ENCODE results near the gene PCDHB16. TPM values are rescaled to one million over a fixed set of nuclear protein-coding genes. Genes with fewer than 3 reads are reported as not detected.

PCDHB16 gene
- total and polyA plus RNA-seq, 2 of the 13 experiments (the other 11 are each of a cell fraction or from before 2014, with no cell fraction given): 0.60 to 0.66 TPM

DNA sequence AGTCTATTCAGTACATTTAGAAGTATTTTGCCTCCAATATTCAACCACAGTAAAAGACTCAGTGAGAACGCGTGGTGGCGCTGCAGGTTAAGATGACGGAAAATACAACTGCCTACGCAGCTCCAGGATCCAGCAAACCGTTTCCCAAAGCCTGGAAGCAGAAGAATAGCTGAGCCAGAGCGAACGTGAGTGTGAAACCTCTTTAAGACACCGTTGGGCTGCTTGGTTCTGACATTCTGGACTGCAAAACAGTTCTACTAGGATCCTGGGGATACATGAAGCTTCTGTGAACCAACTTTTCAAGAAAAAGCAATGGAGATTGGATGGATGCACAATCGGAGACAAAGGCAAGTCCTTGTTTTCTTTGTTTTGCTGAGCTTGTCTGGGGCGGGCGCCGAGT, at the start of gene PCDHB16 (continued):
- TF ChIP-seq ATF1 (CRISPR knock-in tag; IDR thresholded peaks at IDR 0.05): peak; percentile 51; the same call in 1 of the 2 replicates
- no peak for TF ChIP-seq PRMT3 (CRISPR knock-in tag; IDR thresholded peaks at IDR 0.05; ENCODE audit: borderline replicate concordance, low read depth)
- no peak for TF ChIP-seq ZNF30 (CRISPR knock-in tag; IDR thresholded peaks at IDR 0.05)
- TF ChIP-seq MAFK (conservative IDR thresholded peaks at IDR 0.05 in 1 of 2, IDR thresholded peaks at IDR 0.05 in 1 of 2; ENCODE audit: low read length in 2 of 2): no peak
- TF ChIP-seq ZMYM4 (CRISPR knock-in tag; IDR thresholded peaks at IDR 0.05): 0 out of 2 replicates have a peak, but pooled peaks have one; percentile 32
- TF ChIP-seq ZBTB2 (CRISPR knock-in tag; IDR thresholded peaks at IDR 0.05; ENCODE audit: low read depth): no peak
- no peak for TF ChIP-seq SOX6 (IDR thresholded peaks at IDR 0.05)
- TF ChIP-seq SOX6 (CRISPR knock-in tag; IDR thresholded peaks at IDR 0.05): peak; percentile 12; the same call in 1 of the 2 replicates
- TF ChIP-seq, protein P1, sequence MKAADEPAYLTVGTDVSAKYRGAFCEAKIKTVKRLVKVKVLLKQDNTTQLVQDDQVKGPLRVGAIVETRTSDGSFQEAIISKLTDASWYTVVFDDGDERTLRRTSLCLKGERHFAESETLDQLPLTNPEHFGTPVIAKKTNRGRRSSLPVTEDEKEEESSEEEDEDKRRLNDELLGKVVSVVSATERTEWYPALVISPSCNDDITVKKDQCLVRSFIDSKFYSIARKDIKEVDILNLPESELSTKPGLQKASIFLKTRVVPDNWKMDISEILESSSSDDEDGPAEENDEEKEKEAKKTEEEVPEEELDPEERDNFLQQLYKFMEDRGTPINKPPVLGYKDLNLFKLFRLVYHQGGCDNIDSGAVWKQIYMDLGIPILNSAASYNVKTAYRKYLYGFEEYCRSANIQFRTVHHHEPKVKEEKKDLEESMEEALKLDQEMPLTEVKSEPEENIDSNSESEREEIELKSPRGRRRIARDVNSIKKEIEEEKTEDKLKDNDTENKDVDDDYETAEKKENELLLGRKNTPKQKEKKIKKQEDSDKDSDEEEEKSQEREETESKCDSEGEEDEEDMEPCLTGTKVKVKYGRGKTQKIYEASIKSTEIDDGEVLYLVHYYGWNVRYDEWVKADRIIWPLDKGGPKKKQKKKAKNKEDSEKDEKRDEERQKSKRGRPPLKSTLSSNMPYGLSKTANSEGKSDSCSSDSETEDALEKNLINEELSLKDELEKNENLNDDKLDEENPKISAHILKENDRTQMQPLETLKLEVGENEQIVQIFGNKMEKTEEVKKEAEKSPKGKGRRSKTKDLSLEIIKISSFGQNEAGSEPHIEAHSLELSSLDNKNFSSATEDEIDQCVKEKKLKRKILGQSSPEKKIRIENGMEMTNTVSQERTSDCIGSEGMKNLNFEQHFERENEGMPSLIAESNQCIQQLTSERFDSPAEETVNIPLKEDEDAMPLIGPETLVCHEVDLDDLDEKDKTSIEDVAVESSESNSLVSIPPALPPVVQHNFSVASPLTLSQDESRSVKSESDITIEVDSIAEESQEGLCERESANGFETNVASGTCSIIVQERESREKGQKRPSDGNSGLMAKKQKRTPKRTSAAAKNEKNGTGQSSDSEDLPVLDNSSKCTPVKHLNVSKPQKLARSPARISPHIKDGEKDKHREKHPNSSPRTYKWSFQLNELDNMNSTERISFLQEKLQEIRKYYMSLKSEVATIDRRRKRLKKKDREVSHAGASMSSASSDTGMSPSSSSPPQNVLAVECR (CRISPR knock-in tag; IDR thresholded peaks at IDR 0.05; ENCODE audit: borderline replicate concordance): no peak
- no peak for TF ChIP-seq ZNF790 (CRISPR knock-in tag; IDR thresholded peaks at IDR 0.05; ENCODE audit: borderline replicate concordance)
- TF ChIP-seq, protein P2, sequence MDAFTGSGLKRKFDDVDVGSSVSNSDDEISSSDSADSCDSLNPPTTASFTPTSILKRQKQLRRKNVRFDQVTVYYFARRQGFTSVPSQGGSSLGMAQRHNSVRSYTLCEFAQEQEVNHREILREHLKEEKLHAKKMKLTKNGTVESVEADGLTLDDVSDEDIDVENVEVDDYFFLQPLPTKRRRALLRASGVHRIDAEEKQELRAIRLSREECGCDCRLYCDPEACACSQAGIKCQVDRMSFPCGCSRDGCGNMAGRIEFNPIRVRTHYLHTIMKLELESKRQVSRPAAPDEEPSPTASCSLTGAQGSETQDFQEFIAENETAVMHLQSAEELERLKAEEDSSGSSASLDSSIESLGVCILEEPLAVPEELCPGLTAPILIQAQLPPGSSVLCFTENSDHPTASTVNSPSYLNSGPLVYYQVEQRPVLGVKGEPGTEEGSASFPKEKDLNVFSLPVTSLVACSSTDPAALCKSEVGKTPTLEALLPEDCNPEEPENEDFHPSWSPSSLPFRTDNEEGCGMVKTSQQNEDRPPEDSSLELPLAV (CRISPR knock-in tag; conservative IDR thresholded peaks at IDR 0.05; ENCODE audit: low read depth): no peak
- TF ChIP-seq THYN1 (CRISPR knock-in tag; IDR thresholded peaks at IDR 0.05; ENCODE audit: borderline replicate concordance, low read depth): no peak
- peak; percentile 79 for TF ChIP-seq CTCF (CRISPR knock-in tag; IDR thresholded peaks at IDR 0.05)
- no peak for TF ChIP-seq TRIM24 (CRISPR knock-in tag; IDR thresholded peaks at IDR 0.05)
- no peak for TF ChIP-seq ZNF460 (CRISPR knock-in tag; IDR thresholded peaks at IDR 0.05; ENCODE audit: borderline replicate concordance)
- no peak for TF ChIP-seq TSC22D2 (CRISPR knock-in tag; IDR thresholded peaks at IDR 0.05; ENCODE audit: borderline replicate concordance)
- TF ChIP-seq ZBTB39 (CRISPR knock-in tag; IDR thresholded peaks at IDR 0.05): no peak
- no peak for TF ChIP-seq ZNF33A (CRISPR knock-in tag; IDR thresholded peaks at IDR 0.05; ENCODE audit: borderline replicate concordance)
- no peak for TF ChIP-seq SALL2 (CRISPR knock-in tag; IDR thresholded peaks at IDR 0.05)

Data from HepG2 (cell line).